Parathyroid adenoma (tissue), 2 donors: Measurements from ENCODE around the gene PRICKLE2.
"Not testable (repeated sequence)": the region's sequence is repeated elsewhere in the genome, so short reads cannot be mapped to it uniquely, and the experiment has no call there.

Experiments used
- H2AFZ ChIP-seq: fragments of 300-600 bp; sonication (generic); one replicate; pipeline ENCODE4 v1.7.0; 2017; ENCODE audit warnings: antibody characterized with exemption, mild to moderate bottlenecking
- H3K27ac ChIP-seq: fragments of 300-600 bp; sonication (generic); one replicate; pipeline ENCODE4 v1.7.0; 2017
- H3K27me3 ChIP-seq: fragments of 300-600 bp; sonication (generic); one replicate; pipeline ENCODE4 v1.7.0; 2017; ENCODE audit warnings: low read length; ENCODE audit not compliant: control insufficient read depth, insufficient read depth
- H3K36me3 ChIP-seq: fragments of 300-600 bp; sonication (generic); one replicate; pipeline ENCODE4 v1.7.0; 2017; ENCODE audit warnings: low read length; ENCODE audit not compliant: control insufficient read depth, insufficient read depth
- H3K4me1 ChIP-seq: fragments of 300-600 bp; sonication (generic); one replicate; pipeline ENCODE4 v1.7.0; 2017; ENCODE audit warnings: control low read depth
- H3K4me2 ChIP-seq: fragments of 300-600 bp; sonication (generic); one replicate; pipeline ENCODE4 v1.7.0; 2017; ENCODE audit warnings: low read length
- H3K4me3 ChIP-seq: fragments of 300-600 bp; sonication (generic); one replicate; pipeline ENCODE4 v1.7.0; 2017; ENCODE audit warnings: low read depth, low read length
- H3K79me2 ChIP-seq: fragments of 300-600 bp; sonication (generic); one replicate; pipeline ENCODE4 v1.7.0; 2017; ENCODE audit warnings: control low read depth
- H3K9ac ChIP-seq: fragments of 300-600 bp; sonication (generic); one replicate; pipeline ENCODE4 v1.7.0; 2017; ENCODE audit warnings: mild to moderate bottlenecking
- H3K9me3 ChIP-seq: fragments of 300-600 bp; sonication (generic); one replicate; pipeline ENCODE4 v1.7.0; 2017; ENCODE audit warnings: low read length; ENCODE audit not compliant: control insufficient read depth
- CTCF ChIP-seq: fragments of 300-600 bp; sonication (generic); IDR thresholded peaks from one replicate; pipeline ENCODE4 v1.7.0; 2017; ENCODE audit warnings: antibody characterized with exemption, mild to moderate bottlenecking
- donor health status: primary hyperparathyroidism.

Gene PRICKLE2

DNA sequence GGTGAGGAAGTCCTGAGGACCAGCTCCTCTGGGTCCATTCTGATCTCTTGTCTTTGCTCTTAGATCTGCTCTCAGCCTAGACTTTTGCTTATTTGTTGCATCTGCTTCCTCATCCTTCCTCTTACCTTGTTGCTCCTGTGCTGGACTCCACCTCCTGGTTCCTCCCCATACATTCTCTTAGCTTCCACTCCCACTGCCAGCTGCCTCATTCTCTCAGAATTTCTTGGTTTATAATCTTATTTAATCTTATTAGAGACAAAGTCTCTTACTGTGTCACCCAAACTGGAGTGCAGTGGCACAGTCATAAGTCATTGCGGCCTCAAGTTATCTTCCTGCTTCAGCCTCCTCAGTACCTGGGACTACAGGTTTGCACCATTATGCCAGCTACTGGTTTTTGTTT is 133.8 kb downstream of the PRICKLE2 start:
- no peak overlapping the region for H3K9ac ChIP-seq
- no peak for TF ChIP-seq CTCF
- H3K4me1 ChIP-seq, result peaks cover 8% of the 10 kb centered on the region
- H2AFZ ChIP-seq, result no peak overlapping the region
- H3K27me3 ChIP-seq, result no peaks in the 10 kb centered on the region
- H3K27ac ChIP-seq, result no peak overlapping the region
- H3K4me3 ChIP-seq, result no peak overlapping the region
- H3K79me2 ChIP-seq, result no peaks in the 10 kb centered on the region
- no peaks in the 10 kb centered on the region for H3K36me3 ChIP-seq
- H3K9me3 ChIP-seq, result no peaks in the 10 kb centered on the region
- no peak overlapping the region for H3K4me2 ChIP-seq

- not testable (repeated sequence) for H3K27ac ChIP-seq, H3K9me3 ChIP-seq, H3K79me2 ChIP-seq, H2AFZ ChIP-seq, H3K9ac ChIP-seq, H3K27me3 ChIP-seq, H3K36me3 ChIP-seq, H3K4me1 ChIP-seq
- Histone ChIP-seq H3K4me3 (peak overlapping the region; percentile 25), H3K4me2 (peak overlapping the region; percentile 67)
These were observed 135.9 kb downstream of the PRICKLE2 start for GRCh38 chr3:64089386-64089785.

DNA sequence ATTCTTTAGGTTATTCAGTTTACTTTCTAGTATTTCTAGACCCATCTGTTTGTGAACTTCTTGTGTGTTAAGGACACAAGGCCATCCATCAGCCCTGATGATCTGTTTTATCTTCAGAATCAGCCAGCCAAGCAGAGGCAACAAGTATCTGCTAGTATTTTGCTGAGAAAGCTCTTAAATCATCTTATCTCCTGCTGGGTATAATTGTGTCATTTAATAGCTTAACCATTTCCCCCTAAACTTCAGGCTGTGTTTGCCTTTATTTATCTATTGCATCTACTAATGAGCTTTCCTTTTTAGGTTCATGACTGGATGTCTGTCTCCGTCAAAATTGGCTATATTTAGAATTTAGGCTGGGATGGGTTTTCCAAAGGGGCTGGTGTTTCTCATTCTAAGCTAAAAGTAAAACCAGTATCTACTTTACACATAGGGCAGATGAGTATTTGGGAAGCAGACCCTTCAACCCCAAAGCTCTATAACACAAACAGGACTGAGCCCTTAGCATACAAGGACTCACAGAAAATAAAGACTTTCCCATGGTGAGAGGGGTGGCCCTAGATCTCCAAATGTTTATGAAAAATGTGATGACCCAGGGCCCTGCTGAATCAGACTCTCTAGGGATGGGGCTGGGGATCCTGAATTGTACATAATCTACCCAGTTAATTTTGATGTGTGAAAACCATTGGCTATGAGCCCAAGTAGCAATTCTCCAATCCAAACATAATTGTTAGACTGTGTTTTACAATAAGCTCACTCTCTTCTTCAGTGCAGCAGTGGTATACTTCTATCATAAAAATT is 136.7 kb downstream of the PRICKLE2 start:
- peaks cover 8% of the 10 kb centered on the region for H3K4me1 ChIP-seq
- H3K79me2 ChIP-seq, result no peaks in the 10 kb centered on the region
- H3K9me3 ChIP-seq, result no peaks in the 10 kb centered on the region
- H3K27me3 ChIP-seq, result no peaks in the 10 kb centered on the region
- peak overlapping the region; percentile 40 for H3K4me3 ChIP-seq
- H3K4me2 ChIP-seq, result peak overlapping the region; percentile 67
- H3K9ac ChIP-seq, result no peak overlapping the region
- H3K27ac ChIP-seq, result no peak overlapping the region
- no peak overlapping the region for H2AFZ ChIP-seq
- H3K36me3 ChIP-seq, result no peaks in the 10 kb centered on the region
- TF ChIP-seq CTCF, result no peak

DNA sequence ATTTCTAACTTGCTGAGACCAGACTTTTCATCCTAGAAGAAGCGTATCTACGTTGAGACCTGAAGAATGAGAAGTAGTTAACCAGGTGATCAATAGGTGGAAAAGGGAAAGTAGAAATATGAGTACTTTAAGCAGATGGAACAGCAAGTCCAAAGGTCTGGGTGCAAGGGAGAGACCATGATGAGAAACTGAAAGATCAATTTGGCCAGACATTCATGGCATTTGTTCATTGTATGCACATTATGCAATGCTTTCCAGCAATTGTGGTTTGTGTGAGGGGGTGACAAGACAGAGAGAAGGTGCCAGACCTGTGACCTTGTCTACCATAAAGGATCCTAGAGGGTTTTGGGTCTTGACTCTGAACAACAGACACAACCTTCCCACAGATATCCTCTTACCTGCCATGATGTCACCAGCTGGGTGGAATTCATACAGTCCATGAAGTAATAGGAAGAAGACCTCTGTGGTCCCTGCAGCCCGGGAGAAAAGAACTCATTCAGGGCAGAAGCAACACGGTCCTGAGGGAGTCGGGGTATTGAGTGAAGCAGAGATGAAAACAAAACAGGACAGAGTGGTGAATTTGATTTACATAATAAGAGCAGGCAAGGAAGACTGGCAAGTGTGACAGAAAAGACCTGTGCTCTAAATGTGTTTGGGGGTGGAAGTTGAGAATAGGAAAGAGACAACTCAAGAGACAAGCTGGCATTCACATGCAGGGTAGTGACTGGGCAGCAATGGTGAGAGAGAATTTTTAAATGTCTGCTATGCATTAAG is 138.6 kb downstream of the PRICKLE2 start:
- peaks cover 8% of the 10 kb centered on the region for H3K4me1 ChIP-seq
- H2AFZ ChIP-seq, result no peak overlapping the region
- H3K27me3 ChIP-seq, result no peaks in the 10 kb centered on the region
- no peaks in the 10 kb centered on the region for H3K9me3 ChIP-seq
- peak overlapping the region; percentile 37 for H3K4me2 ChIP-seq
- no peak overlapping the region for H3K9ac ChIP-seq
- no peak for TF ChIP-seq CTCF
- H3K27ac ChIP-seq, result no peak overlapping the region
- no peaks in the 10 kb centered on the region for H3K79me2 ChIP-seq
- no peak overlapping the region for H3K4me3 ChIP-seq
- H3K36me3 ChIP-seq, result no peaks in the 10 kb centered on the region

DNA sequence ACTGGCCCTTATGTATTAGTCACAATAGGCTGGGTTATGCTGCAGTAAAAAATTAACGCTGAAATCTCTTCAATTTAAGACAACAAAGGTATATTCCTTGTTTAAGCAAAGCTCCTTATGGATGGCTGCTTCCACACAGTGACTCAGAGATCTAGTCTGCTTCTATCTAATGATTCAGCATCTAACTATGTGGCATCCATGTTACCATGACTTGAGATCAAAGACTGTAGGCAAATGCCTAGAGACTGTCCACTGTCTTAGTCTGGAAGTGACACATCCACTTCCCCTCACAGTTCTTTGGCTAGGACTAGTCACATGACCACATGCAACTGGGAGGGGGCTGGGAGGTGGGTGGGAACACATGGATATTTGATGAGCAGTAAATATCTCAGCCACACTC is 140.6 kb downstream of the PRICKLE2 start:
- Histone ChIP-seq H3K36me3 (no peaks in the 10 kb centered on the region), H3K4me2 (no peak overlapping the region), H3K27ac (no peak overlapping the region), H3K79me2 (no peaks in the 10 kb centered on the region), H3K4me3 (no peak overlapping the region), H3K9me3 (no peaks in the 10 kb centered on the region), H3K27me3 (no peaks in the 10 kb centered on the region), H3K9ac (no peak overlapping the region), H2AFZ (no peak overlapping the region), H3K4me1 (peaks cover 8% of the 10 kb centered on the region)
- TF ChIP-seq CTCF, result no peak
